GM12878 (cell line): ENCODE results near the gene UNC45A. TPM values are rescaled to one million over a fixed set of nuclear protein-coding genes. Genes with fewer than 3 reads are reported as not detected.
A peak's percentile ranks its signal among the peaks of the same experiment; 100 is the strongest.

Source experiments
- ATAC-seq: fragments of 200-7000 bp; cut with Tn5 transposase; 3 replicates; pipeline ENCODE4 v1.9.1; 2020; ENCODE audit warnings: mild to moderate bottlenecking, moderate library complexity
- BruUV-seq: library from RNA; stranded (reverse); fragments of 400-500 nt; replicated peaks from 2 replicates; lab custom pipeline; 2021; lab: Mats Ljungman, UMichigan
- CTCF ChIA-PET: fragments of 300-600 bp; sonication (Branson Sonifier 250); formaldehyde crosslinking; extraction: SDS; loops from one replicate; lab custom pipeline; 2021; ENCODE audit warnings: inconsistent platforms; lab: Yijun Ruan, JAX
- POLR2A ChIA-PET: fragments of 350-600 bp; formaldehyde crosslinking; extraction: SDS; loops from one replicate; lab custom pipeline; 2021; ENCODE audit warnings: inconsistent platforms; lab: Charles Lee
- RAD21 ChIA-PET: fragments of 300-600 bp; sonication (Branson Sonifier 250); formaldehyde crosslinking; loops from one replicate; lab custom pipeline; 2023; ENCODE audit warnings: antibody characterized with exemption; ENCODE audit not compliant: unreplicated experiment; lab: Charles Lee
- SMC1A ChIA-PET: fragments of 300-600 bp; sonication (Branson Sonifier 250); formaldehyde crosslinking; loops from one replicate; lab custom pipeline; 2023; ENCODE audit not compliant: unreplicated experiment, uncharacterized antibody; lab: Charles Lee
- DNase-seq: peaks from one replicate; pipeline ENCODE4 v3.0.0-alpha.2; 2011; ENCODE audit warnings: low read depth, low spot score
- FAIRE-seq: peaks from 3 replicates; lab custom pipeline; 2011; peaks lifted over from hg19 to GRCh38; lab: Jason Lieb, UNC
- H2AFZ ChIP-seq: 2 replicates; pipeline ENCODE4 v1.6.0; 2011; ENCODE audit warnings: low read depth, low read length, control low read depth; ENCODE audit not compliant: control insufficient read depth
- H3K27ac ChIP-seq: 2 replicates; pipeline ENCODE4 v1.5.1; 2011; ENCODE audit warnings: control low read depth; ENCODE audit not compliant: control insufficient read depth, insufficient read depth
- H3K27me3 ChIP-seq, 2 experiments: replicated peaks in 1 of 2; 2 replicates each; pipeline versions ENCODE4 v1.6.0 to v1.6.1; 2011; ENCODE audit warnings: low read length in 1 of 2; ENCODE audit not compliant: control insufficient read depth in 2 of 2, insufficient read depth in 2 of 2
- H3K36me3 ChIP-seq, 2 experiments: 2 replicates each; pipeline ENCODE4 v1.5.1; 2011; ENCODE audit warnings: low read length in 1 of 2; ENCODE audit not compliant: control insufficient read depth in 2 of 2, insufficient read depth in 2 of 2
- H3K4me1 ChIP-seq: 2 replicates; pipeline ENCODE4 v1.6.1; 2011; ENCODE audit warnings: mild to moderate bottlenecking, low read length, moderate library complexity, mixed read lengths; ENCODE audit not compliant: control insufficient read depth, insufficient read depth
- H3K4me2 ChIP-seq: 2 replicates; pipeline ENCODE4 v1.6.0; 2011; ENCODE audit warnings: control low read depth; ENCODE audit not compliant: control insufficient read depth, insufficient read depth
- H3K4me3 ChIP-seq: fragments of 200-600 bp; sonication (generic); 2 replicates; pipeline ENCODE4 v1.5.1; 2016
- H3K79me2 ChIP-seq: 2 replicates; pipeline ENCODE4 v1.6.0; 2011; ENCODE audit warnings: low read length; ENCODE audit not compliant: control insufficient read depth, insufficient read depth
- H3K9ac ChIP-seq: 2 replicates; pipeline ENCODE4 v1.8.0; 2011; ENCODE audit warnings: low read length, control low read depth, mixed read lengths; ENCODE audit not compliant: control insufficient read depth, insufficient read depth
- H3K9me3 ChIP-seq: replicated peaks from 3 replicates; pipeline ENCODE4 v1.5.1; 2011; ENCODE audit warnings: mild to moderate bottlenecking, low read length; ENCODE audit not compliant: control insufficient read depth, insufficient read depth
- H4K20me1 ChIP-seq: 2 replicates; pipeline ENCODE4 v1.6.0; 2011; ENCODE audit not compliant: control insufficient read depth, insufficient read depth
- CHD1 ChIP-seq: IDR thresholded peaks from 2 replicates; pipeline ENCODE4 v1.6.1; 2012; ENCODE audit warnings: low read depth, low read length, improper control_type of control experiment
- ESRRA ChIP-seq: IDR thresholded peaks from 2 replicates; pipeline ENCODE4 v1.6.1; 2012; ENCODE audit warnings: mild to moderate bottlenecking, low read length, improper control_type of control experiment
- POLR2A ChIP-seq: IDR thresholded peaks from 2 replicates; pipeline ENCODE4 v1.6.1; 2011; ENCODE audit warnings: low read depth, mild to moderate bottlenecking, low read length
- POLR2AphosphoS2 ChIP-seq: IDR thresholded peaks from 2 replicates; pipeline ENCODE4 v1.6.1; 2011; ENCODE audit warnings: low read depth, mild to moderate bottlenecking, low read length, improper control_type of control experiment, moderate library complexity
- WGBS: methylation state at CpG from one replicate; pipeline ENCODE4 v1.1.6; 2016; ENCODE audit warnings: low lambda C conversion rate; ENCODE audit not compliant: insufficient replicate concordance, insufficient coverage; ENCODE audit errors: missing lambda C conversion rate; 5-methylcytosine and 5-hydroxymethylcytosine counted together
- in situ Hi-C: fragments of 300-500 bp; cut with MboI; formaldehyde crosslinking; loops from 9 replicates; pipeline ENCODE4 v1.14.3; 2018; ENCODE audit warnings: mixed read lengths
- intact Hi-C: fragments of 100-400 bp; cut with micrococcal nuclease; formaldehyde crosslinking; loops from one replicate; pipeline ENCODE4 v1.14.2; 2022; ENCODE audit not compliant: unreplicated experiment
- polyA plus RNA-seq, 11 experiments: library from polyadenylated mRNA; depleted of rRNA in 4 of 11; unstranded in 6 of 11; stranded (reverse) in 5 of 11; fragments of >200 nt; fragmentation: Nextera tagmentation in 4 of 11; fragmentation: Illumina TruSeq in 1 of 11; extraction: Ambion mirVana in 4 of 11; extraction: Trizol in 1 of 11; gene quantifications; 1 replicate in 1 of 11; 2 replicates in 10 of 11; pipeline versions ENCODE4 v1.2.1 to v1.2.3, GENCODE V29; 2011 to 2016; ENCODE audit warnings: inconsistent platforms in 2 of 11, missing spikeins in 2 of 11, low read depth in 1 of 11
- total RNA-seq, 4 experiments: library from RNA; depleted of rRNA in 3 of 4; stranded (reverse); fragments of >200 nt in 3 of 4; fragmentation: Illumina TruSeq in 1 of 4; extraction: Trizol in 1 of 4; gene quantifications; 2 replicates each; pipeline versions ENCODE4 v1.2.1 to v1.2.3, GENCODE V29; 2013 to 2021
- TF ChIP-seq, protein P1 (sequence below): fragments of 450-650 bp; IDR thresholded peaks from 2 replicates; pipeline ENCODE4 v1.6.1; 2016; ENCODE audit warnings: mild to moderate bottlenecking
- TF ChIP-seq, protein P2 (sequence below): fragments of 450-650 bp; IDR thresholded peaks from 2 replicates; pipeline ENCODE4 v1.6.1; 2017; ENCODE audit warnings: borderline replicate concordance
- TF ChIP-seq, protein P3 (sequence below): fragments of 450-650 bp; IDR thresholded peaks from 2 replicates; pipeline ENCODE4 v1.6.1; 2016; ENCODE audit warnings: mild to moderate bottlenecking

UNC45A gene
- total and polyA plus RNA-seq, 10 of the 15 experiments (the other 5 are each of a cell fraction or from before 2014, with no cell fraction given), result 10.3 to 57.8 (median 40.5) TPM

DNA sequence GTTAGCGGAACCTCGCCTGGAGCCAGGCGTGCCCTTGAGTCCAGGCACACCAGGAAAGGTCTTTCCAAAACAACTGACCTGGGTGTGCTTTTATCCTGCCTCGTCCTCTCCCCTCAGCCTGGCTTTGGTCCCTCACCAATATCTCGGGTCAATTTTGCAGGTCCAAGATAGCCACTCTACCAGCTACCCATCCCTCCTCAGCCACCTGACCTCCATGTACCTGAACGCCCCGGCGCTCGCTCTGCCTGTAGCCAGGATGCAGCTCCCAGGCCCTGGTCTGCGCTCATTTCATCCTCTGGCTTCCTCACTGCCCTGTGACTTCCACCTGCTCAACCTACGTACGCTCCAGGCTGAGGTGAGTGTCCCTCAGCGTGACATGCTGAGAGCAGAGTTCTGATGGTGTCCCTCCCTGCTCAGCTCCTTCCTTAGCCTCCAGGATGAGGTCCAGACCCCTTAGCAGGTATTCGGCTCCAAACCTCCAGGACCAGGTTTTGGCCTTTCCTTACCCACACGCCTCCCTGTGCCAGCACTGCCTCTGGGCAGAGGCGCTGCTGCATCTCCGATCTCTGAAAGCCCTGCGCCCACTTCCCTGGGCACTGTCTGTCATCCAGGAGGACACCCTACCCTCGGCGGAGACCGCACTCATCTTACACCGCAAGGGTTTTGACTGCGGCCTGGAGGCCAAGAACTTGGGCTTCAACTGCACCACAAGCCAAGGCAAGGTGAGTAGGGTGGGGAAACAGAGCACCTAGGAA, 16.9 kb upstream of the UNC45A start:
- RAD21 ChIA-PET, result interaction anchor here (1.1 kb wide), 1 partner anchor 14 kb away, joined by 3 read pairs; the partner anchor contains the start of gene MAN2A2
- Histone ChIP-seq H4K20me1 (no peaks in the 10 kb centered on the region), H2AFZ (no peak overlapping the region), H3K4me1 (peaks cover 12% of the 10 kb centered on the region), H3K79me2 (no peaks in the 10 kb centered on the region), H3K36me3 (peaks cover 34 to 36% of the 10 kb centered on the region in 2 experiments), H3K4me3 (no peak overlapping the region), H3K27ac (no peak overlapping the region), H3K9ac (no peak overlapping the region), H3K4me2 (no peak overlapping the region), H3K27me3 (no peaks in the 10 kb centered on the region), H3K9me3 (no peaks in the 10 kb centered on the region)
- intact Hi-C loops (no loop called here), in situ Hi-C loops (no loop called here)
- POLR2A ChIA-PET, result interaction anchor here (0.6 to 1.0 kb wide), 2 partner anchors 14 to 208 kb away, joined by 3 read pairs; no protein-coding TSS in a partner anchor
- FAIRE-seq, result no peak
- SMC1A ChIA-PET, result interaction anchor here (0.9 kb wide), 1 partner anchor 15 kb away, joined by 3 read pairs; the partner anchor contains the start of gene MAN2A2
- CTCF ChIA-PET, result interaction anchor here (1.1 to 1.4 kb wide), 2 partner anchors 13 to 15 kb away, joined by 5 read pairs; partner anchors contain the start of gene HDDC3
- ATAC-seq, result no peak
- 96% methylated on average over 23 of the region's 23 CpGs for WGBS
- no TSS peak for BruUV-seq
- no peak for DNase-seq
- TF ChIP-seq POLR2AphosphoS2 (no peak), POLR2A (peak; percentile 52), CHD1 (no peak), ESRRA (no peak)
- TF ChIP-seq, protein P1, sequence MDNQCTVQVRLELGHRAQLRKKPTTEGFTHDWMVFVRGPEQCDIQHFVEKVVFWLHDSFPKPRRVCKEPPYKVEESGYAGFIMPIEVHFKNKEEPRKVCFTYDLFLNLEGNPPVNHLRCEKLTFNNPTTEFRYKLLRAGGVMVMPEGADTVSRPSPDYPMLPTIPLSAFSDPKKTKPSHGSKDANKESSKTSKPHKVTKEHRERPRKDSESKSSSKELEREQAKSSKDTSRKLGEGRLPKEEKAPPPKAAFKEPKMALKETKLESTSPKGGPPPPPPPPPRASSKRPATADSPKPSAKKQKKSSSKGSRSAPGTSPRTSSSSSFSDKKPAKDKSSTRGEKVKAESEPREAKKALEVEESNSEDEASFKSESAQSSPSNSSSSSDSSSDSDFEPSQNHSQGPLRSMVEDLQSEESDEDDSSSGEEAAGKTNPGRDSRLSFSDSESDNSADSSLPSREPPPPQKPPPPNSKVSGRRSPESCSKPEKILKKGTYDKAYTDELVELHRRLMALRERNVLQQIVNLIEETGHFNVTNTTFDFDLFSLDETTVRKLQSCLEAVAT, result no peak
- TF ChIP-seq, protein P2, sequence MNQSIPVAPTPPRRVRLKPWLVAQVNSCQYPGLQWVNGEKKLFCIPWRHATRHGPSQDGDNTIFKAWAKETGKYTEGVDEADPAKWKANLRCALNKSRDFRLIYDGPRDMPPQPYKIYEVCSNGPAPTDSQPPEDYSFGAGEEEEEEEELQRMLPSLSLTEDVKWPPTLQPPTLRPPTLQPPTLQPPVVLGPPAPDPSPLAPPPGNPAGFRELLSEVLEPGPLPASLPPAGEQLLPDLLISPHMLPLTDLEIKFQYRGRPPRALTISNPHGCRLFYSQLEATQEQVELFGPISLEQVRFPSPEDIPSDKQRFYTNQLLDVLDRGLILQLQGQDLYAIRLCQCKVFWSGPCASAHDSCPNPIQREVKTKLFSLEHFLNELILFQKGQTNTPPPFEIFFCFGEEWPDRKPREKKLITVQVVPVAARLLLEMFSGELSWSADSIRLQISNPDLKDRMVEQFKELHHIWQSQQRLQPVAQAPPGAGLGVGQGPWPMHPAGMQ, result no peak
- TF ChIP-seq, protein P3, sequence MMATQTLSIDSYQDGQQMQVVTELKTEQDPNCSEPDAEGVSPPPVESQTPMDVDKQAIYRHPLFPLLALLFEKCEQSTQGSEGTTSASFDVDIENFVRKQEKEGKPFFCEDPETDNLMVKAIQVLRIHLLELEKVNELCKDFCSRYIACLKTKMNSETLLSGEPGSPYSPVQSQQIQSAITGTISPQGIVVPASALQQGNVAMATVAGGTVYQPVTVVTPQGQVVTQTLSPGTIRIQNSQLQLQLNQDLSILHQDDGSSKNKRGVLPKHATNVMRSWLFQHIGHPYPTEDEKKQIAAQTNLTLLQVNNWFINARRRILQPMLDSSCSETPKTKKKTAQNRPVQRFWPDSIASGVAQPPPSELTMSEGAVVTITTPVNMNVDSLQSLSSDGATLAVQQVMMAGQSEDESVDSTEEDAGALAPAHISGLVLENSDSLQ, result no peak
